HG03442 (cell line): Measurements from ENCODE around the gene SMCHD1.
"Not testable (repeated sequence)": the region's sequence is repeated elsewhere in the genome, so short reads cannot be mapped to it uniquely, and the experiment has no call there.

ENCODE experiments used
- ATAC-seq: cut with Tn5 transposase; IDR thresholded peaks from one replicate; pipeline ENCODE4 v1.9.1; 2021; ENCODE audit warnings: mild to moderate bottlenecking, moderate library complexity; ENCODE audit not compliant: unreplicated experiment

SMCHD1 gene

DNA sequence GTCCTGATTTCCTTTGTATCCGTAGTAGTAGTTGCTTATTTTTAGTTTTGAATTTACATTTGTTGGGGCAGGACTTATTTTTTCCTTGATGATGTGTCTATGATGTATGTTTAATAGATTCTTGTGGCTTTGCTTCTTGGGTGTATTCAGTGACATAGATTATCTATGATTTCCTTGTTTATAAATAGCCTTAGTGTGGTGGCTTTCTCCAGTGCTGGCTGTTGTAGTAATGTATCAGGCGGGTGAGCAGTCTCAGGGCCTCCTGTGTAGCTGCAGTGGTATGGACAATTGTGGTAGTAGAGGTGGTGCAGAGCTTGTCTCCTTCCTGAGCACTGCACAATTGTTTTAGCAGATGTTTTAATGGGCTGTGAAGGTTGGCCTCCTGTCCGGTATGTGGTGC, 60.5 kb downstream of the SMCHD1 start:
- no peak for ATAC-seq

DNA sequence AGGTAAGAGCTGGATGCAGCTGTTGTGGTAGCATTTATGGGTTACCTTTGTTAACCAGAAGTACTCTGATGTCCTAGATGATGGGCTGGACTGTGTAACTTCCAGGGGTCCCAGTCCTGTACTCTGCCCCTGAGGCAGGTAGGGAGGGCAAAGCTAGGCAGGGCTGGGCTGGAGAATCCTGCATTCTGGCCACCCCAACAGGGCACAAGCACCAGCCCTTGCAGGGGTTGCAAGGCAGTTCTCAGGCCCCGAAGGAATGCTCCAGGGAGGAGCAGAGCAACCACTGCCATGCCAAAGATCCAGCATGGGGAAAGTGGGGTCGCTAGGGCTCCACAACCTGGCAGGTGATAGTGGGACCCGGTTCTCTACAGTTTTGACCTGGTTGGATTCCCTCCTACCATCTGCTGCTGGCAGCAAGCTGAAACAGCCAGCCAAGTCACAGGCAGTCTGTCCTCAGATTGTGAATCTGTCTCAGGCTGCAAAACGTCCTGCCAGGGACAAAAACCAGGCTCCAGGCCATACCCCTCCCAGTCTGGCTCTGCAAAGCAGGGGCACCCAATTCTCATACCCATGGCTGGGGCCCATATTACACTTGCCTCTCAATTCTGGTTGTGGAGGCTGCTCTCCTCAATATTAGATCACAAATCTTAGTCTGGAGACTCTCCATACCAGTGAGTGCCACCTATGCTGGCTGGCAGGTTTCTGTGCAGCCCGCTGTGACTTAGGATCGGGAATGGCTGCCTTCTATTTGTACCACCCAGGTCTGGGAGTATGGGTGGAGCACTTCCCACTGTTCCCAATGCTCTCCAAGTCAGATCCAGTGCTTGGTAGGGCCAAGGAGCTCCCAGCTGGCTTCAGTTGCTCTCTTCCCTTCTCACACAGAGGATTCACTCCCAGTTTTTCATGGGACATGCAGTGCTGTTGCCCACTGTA, 61.1 kb downstream of the SMCHD1 start:
- ATAC-seq, result no peak

DNA sequence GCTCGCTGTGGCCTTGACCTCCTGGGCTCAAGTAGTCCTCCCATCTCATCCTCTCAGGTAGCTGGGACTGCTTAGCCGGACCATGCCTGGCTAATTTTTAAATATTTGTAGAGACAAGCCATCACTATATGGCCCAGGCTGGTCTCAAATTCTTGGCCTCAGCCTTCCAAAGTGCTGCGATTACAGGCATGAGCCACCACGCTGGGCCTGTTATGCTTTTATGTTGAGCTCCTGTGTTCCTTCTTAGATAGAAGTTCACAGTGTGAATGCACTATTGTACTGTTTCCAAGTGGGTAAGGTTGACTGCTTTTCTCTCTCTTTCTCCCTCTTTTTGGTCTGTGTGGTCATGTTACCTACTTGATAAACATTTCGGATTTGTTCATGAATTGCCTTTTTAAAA, 61.9 kb downstream of the SMCHD1 start:
- no peak for ATAC-seq

DNA sequence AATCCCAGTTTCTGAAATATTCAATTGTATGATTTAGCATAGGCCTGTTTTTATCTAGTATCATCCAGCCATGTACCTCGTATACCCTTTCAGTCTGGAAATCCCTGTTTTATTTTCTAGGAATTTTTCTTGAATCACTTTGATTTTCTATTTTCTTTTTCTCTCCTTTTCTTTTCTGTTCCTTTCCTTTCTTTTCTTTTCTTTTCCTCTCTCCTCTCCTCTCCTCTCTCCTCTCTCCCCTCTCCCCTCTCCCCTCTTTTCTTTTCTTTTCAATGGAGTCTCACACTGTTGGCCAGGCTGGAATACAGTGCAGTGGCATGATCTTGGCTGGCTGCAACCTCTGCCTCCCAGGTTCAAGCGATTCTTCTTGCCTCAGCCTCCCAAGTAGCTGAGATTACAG, 63.5 kb downstream of the SMCHD1 start:
- ATAC-seq, result no peak

DNA sequence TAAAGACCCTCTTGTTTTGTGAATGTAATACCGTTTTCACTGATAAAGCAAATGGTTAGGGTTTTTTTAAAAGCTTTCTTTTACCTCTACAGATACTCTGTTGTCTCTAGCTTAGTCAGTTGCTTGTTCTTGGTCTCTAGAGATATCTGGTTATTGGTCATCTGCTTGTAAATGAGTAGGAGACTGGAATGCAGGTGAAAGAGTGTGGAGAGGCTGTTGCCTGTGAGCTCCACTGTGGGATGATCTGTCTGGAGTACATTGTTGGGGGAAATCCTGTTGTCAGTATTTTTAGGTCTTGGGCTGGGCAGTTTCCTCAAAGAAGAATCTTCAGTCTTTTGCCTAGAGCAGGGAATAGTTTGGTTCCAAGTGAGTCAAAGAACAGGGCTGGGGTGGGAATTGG, 67.7 kb downstream of the SMCHD1 start:
- no peak for ATAC-seq

DNA sequence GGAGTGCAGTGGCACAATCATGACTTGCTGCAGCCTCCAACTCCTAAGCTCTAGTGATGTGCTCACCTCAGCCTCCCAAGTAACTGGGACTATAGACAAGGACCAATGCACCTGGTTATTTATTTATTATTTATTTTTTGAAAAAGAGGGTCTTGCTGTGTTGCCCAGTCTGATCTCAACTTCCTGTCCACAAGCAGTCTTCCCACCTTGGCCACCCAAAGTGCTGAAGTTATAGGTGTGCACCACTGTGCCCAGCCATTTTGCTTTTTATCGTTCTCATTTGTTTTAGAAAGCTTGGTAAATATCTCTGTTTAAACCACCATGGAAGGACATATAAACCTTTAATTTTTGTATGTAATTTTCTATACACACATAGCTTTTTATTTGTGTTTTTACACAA, 74.2 kb downstream of the SMCHD1 start:
- no peak for ATAC-seq

DNA sequence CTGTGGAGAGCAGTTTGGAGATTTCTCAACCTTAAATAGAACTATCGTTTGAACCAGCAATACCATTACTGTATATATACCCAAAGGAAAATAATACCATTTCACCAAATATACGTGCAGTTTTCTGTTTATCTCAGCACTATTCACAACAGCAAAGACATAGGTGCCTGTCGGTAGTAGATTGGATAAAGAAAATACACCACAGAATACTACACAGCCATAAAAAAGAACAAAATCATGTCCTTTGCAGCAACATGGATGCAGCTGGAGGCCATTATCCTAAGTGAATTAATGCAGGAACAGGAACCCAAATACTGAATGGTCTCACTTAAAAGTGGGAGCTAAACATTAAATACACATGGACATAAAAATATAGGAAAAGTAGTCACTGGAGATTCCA, 81.3 kb downstream of the SMCHD1 start:
- ATAC-seq, result no peak

DNA sequence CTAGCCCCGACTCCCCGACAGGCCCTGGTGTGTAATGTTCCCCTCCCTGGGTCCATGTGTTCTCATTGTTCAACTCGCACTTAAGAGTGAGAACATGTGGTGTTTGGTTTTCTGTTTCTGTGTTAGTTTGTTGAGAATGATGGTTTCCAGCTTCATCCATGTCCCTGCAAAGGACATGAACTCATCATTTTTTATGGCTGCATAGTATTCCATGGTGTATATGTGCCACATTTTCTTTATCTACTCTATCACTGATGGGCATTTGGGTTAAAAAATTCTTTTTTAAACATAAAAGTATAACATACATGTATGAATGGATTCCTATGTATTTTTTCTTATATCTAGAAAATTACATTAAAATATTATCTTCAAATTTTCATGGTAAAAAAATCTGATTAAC, 84.6 kb downstream of the SMCHD1 start:
- not testable (repeated sequence) for ATAC-seq

DNA sequence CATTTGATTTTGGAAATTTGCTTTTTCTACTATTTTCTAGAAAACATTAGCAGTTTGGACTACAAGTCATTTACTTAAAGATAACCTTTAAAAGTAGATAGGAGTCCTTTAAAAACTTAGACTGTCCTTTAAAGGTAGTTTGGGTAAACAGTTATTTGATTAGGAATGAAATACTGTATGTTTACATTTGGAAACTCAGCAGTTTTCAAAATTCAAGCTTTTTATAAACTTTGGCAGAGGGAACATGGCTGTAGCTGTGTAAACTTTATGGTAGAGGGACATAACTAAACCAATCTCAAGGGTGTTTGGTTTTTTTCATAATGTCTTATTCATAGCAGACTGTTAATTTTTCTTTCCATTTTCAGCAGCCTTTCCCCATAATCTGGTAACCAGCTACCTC, 90.7 kb downstream of the SMCHD1 start:
- no peak for ATAC-seq

DNA sequence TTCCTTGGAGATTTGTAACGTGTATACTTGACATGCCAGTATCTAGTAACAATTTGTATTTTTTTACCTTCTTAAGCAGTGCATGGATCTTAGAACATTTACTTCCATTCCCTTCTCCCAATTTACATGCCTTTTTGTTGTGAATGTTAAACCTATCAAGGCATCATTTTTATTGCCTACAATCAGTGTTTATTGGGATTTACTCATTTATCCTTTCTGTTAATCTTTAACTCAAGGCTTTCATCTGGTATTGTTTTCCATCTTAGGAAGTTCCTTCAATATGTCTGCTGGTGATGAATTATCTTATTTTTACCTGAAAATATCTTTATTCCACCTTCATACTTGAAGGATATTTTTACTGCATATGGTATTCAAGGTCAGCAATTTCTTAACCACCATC, 102.8 kb downstream of the SMCHD1 start:
- ATAC-seq, result no peak

DNA sequence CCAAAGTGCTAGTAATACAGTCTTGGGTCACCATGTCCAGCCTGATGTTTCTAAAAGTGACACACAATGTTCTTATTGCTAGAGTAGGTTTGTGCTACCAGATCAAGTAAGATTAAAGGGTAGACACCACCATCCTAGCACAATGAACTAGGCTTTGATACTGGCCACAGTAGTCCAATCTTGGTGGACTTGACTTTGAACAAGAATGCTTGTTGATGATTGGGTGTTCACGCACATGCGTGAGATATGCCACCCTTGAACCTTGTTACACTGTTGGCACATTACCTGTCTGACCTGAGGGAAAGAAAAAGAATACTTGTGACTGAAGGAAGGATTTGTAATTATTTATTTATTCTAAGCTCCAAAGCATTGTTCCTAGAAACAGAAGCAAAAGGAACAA, 119.1 kb downstream of the SMCHD1 start:
- no peak for ATAC-seq

DNA sequence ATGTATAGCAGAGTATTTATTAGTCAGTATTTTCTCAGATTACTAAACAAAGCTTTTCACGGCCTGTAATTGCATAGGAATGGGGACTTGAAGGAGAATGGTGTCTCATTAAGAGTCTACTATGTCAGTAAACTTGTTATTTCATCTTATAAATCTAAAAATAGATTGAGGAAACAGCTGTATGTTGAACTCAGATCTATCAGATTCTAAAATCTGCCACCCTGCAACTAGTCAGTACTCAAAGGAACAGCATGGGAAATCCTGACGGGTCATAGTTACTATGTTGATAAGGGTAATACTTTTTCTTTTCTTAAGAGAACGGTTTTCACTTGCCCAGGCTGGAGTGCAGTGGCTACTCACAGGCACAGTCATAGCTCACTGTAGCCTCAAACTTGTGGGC, 121.1 kb downstream of the SMCHD1 start:
- ATAC-seq, result no peak

DNA sequence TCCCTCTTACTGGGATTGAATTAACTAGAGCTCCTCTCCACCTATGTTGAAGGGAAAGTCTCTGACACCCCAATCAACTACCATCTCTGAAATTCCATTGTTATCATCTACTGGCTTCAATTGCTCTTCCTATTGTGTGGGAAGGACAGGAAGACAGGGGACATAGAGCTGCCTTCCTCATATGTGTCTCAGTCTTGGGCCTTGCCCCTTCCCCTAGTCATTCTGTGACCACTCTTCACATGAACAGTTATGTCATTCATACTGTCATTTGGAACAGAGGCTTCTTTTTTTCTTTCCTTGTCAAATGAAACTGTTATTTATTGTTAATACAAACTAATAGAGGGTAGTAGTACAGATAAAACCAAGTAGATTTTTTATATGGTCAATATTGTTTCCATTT, 121.7 kb downstream of the SMCHD1 start:
- ATAC-seq, result no peak

DNA sequence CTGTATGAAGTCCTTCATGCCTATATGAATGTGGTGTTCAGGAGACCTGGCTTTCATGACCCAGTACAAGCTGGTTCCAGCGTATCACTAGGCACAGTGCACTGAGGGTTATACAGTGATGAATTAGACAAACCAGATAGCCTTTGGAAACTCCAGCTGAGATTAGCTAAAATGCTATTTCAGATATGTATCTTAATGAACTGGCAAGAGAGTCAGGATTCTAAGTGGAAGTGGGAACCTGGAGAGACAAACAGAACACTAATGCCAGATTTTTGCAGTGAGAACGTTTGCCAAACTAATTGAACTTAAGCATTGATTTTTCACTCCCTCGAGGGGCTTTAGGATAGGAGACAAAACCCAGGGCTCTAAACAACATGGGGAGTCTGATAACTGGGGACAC, 125.2 kb downstream of the SMCHD1 start:
- no peak for ATAC-seq

DNA sequence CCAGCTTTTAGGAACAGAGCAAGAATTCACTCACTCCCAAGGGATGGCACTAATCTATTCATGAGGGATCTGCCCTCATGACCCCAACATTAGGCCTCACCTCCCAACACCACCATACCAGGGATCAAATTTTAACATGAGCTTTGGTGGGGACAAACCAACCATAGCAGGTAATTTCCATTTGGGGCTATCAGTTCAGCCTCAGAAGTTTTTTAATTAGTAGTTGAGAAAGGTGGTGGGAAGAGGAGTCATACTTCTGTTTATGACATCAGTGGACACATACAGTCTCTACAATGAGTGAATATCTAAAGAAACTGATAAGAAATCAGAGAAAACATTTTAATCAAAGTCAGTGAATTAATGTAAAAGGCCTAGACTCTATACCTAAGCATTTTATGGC, 131.7 kb downstream of the SMCHD1 start:
- no peak for ATAC-seq

DNA sequence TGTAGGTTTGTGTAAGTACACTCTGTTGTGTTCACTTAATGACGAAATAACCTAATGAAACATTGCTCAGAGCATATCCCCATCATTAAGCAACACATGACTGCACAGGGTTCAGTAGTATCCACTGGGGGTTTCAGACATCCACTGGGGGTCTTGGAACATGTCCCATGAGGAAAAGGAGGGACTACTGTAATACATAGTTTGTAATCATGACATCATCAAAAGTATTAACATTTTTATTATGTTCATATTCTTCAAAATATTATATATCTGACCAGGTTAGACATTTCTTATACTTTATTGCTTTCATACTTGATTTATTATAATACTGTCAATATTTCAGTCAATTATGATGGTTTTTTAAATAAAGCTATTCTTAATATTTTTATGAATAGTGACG, 136.9 kb downstream of the SMCHD1 start:
- ATAC-seq, result no peak

DNA sequence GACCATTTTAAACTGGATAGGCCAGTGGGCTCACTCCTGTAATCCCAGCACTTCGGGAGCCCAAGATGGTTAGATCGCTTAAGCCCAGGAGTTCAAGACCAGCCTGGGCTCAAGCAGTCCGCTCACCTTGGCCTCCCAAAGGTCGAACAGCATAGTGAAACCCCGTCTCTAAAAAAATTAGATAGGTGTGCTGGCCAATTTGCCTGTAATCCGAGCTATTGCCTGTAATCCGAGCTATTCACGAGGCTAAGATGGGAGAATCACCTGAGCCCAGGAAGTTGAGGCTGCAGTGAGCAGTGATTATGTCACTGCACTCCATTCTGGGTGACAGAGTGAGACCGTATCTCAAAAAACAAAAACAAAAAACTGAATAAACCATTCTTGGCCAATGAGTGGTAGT, 138.6 kb downstream of the SMCHD1 start:
- ATAC-seq, result no peak

DNA sequence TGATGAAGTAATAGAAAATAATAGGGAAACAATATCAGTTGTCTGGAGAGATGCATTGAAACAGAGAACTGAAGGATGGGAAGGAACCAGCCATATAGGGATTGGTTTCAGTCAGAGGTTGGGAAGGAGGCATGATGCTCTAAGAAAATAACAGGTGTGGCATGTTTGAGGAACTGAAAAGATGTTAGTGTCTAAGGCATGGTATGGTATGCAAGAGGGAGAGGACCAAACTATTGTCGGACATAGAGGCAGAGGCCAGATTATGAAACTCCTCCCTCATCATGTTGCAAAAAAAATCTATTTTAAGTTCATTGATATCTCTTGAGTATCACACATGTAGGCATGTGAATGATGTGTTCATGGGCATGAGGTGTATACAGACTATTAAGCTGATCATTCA, 142.4 kb downstream of the SMCHD1 start:
- peak; percentile 45 for ATAC-seq

DNA sequence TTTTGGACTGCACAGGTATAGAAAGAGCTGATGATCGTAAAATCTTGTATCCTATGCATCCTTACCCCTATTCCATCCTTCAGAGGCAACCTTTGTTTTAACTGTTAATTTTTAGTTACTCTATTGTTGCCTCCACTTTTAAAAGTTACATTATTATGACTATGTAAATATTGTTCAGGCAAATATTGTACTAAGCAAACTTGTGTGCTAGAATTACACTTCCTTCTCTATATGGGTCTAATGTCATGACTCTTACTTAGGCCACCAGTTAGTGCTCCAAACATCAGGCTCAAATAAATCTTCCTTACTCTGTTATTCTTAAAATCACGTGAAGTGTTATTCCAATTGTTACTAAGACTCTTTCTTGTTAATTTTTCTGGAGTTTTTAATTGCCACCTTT, 143.8 kb downstream of the SMCHD1 start:
- ATAC-seq, result no peak

DNA sequence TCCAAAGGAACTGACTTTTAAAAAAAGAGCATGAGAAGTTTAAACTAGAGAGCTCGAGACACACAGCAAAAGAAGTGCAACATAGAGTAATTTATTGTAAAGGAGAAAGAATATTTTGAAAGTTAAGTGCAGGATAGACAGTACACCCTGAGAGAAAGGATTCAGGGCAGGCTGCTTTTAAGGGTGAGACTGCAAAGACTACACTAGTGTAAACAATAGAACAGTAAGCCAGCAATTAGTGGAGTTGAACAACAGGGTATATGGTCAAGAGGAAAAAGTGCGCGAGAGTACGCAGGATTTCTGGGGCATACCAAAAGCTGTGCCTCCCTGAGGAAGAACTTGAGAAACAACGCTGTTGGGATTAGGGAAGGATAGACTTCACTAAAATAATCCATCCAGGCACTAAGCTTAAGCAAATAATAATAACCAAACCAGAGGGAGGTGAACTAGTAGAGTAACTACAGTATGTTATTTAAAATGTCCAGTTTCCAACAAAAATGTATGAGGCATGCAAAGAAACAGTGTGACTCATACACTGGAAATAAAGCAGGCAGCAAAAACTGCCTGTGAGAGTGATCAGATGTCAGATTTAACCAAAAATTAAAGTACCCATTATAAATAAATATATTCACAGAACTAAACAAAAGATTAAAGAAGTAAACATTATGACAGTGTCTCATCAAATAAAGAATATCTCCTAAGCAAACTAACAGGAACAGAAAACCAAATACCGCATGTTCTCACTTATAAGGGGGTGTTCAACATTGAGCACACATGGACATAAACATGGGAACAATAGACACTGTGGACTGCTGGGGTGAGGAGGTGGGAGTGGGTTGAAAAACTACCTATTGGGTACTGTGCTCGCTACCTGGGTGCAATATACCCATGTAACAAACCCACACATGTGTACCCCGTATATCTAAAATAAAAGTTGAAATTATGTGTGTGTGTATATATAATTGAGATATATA, 150.7 kb downstream of the SMCHD1 start:
- no peak for ATAC-seq

DNA sequence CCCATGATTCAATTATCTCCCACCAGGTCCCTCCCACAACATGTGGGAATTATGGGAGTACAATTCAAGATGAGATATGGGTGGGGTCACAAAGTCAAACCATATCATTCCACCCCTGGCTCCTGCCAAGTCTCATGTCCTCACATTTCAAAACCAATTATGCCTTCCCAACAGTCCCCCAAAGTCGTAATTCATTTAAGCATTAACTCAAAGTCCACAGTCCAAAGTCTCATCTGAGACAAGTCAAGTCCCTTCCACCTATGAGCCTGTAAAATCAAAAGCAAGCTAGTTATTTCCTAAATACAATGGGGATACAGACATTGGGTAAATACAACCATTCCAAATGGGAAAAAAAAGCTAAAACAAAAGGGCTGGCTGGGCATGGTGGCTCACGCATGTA, 153.1 kb downstream of the SMCHD1 start:
- ATAC-seq, result not testable (repeated sequence)

DNA sequence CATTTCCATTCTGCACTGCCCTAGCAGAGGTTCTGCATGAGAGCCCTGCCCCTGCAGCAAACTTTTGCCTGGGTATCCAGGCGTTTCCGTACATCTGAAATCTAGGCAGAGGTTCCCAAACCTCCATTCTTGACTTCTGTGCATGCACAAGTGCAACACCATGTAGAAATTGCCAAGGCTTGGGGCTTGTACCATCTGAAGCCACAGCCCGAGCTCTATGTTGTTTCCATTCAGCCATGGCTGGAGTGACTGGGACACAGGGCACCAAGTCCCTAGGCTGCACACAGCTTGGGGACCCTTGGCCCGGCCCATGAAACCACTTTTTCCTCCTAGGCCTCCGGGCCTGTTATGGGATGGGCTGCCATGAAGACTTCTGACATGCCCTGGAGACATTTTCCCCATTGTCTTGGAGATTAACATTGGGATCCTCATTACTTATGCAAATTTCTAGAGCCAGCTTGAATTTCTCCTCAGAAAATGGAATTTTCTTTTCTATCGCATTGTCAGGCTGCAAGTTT, 154.2 kb downstream of the SMCHD1 start:
- not testable (repeated sequence) for ATAC-seq
